CD4-positive, alpha-beta T cell treated with Interleukin-2 at 100 ng/mL for 4 hours (primary cell): ENCODE results near the gene KCTD11.
A peak's percentile ranks its signal among the peaks of the same experiment; 100 is the strongest.
"Not testable (repeated sequence)": the region's sequence is repeated elsewhere in the genome, so short reads cannot be mapped to it uniquely, and the experiment has no call there.

ENCODE experiments used
- DNase-seq: peaks from one replicate; pipeline ENCODE4 v3.0.0-alpha.2; 2020; ENCODE audit warnings: low spot score

Gene KCTD11

DNA sequence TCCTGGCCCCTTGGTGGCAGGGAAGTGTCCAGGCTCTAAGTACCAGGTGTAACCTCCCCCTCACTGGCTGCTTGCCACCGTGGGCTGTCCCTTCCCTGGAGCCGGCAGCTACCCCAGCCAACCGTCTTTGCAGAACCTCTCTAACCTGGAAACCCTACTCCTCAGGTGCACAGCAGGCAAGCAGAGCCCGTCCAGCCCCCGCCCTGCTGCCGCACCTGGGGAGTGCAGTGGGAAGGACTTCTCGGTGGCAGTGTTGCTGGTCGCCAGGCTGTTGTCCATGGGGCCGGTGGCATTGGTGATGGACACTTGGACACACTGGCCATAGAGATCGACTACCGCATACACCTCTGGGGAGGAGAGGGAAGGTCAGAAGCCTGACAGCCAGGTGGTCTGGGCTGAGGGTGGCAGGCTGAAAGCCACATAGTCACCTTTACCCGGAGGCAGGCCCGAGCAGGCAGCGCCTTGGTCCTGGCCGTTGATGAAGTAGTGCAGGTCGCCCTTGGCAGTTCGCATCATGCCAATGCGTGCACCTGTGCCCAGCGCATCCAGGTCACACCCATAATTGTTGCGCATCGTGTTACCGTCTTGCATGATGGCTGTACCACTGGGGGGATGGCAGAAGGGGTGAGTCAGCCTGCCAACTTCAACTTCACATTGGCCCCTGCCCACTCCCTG lies 29.3 kb upstream of the KCTD11 start:
- no peak for DNase-seq

DNA sequence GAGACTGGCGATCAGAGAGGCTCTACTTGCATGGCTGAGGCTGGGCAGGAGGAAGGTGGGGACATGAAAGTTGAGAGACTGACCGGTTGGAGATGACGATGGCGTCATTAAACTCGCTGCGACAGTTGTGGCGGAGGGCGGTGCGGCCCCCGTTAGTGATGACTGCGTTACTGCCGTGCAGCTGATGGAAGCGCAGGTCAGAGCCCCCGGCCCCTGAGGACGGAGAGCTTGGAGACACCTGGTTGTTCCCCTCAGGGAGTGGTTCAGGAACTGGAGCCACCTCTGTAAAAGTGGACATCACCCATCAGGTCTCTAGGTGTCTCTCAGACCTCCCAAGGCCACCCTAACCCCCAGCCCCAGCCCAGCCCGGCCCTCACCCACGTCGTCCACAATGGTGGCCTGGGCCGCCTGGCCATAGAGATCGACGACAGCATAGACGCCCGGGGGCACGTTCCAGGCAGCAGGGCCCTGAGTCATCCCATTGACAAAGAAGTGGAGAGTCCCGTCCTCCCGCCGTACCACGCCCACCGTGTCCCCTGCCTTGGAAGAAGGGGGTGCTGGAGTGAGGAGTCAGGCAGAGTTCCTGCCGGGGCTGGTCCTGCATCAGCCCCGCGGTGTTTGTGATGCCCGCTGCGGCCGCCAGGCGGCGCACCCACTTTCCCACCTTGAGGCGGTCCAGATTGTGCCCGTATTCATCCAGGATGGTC lies 28.1 kb upstream of the KCTD11 start:
- DNase-seq, result peak; percentile 68

DNA sequence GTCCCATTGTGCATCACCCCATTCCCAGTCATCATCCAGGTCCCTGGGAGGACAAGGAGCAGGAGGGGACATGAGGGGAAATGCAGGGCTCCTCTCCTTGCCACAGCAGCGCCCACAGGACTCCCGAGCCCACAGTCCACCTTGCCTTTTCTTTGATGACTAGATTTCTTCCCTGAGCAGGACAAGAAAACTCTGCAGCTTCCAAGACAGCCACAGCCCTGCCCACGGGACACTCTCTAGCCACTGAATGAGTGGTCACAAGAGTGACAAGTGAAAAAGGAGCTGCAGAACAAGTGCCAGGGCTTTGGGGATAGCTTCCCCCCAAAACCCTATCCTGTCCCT lies 27.6 kb upstream of the KCTD11 start:
- DNase-seq, result no peak

DNA sequence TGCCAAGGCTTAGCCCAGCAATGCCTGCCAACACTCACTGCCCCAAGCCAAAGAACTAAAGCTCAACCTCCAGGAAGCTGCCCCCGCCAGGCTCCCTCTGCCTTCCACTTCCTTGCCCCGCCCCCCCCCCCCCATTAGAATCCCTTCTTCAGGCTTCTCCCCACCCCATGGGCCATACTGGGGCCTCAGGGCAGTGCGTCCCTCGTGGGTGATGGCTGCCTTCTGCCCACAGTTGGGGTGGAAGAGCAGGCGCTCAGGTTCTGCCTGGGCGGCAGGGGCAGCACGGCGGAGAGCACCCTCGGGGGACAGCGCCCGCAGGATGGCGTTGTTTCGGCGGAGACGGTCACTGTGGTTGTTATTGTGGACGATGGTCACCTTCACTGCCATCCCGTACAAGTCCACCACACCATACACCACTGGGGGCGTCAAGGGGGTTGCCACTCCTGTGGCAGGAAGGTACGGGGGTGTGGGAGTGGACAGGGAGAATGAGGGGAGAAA lies 26.9 kb upstream of the KCTD11 start:
- no peak for DNase-seq

DNA sequence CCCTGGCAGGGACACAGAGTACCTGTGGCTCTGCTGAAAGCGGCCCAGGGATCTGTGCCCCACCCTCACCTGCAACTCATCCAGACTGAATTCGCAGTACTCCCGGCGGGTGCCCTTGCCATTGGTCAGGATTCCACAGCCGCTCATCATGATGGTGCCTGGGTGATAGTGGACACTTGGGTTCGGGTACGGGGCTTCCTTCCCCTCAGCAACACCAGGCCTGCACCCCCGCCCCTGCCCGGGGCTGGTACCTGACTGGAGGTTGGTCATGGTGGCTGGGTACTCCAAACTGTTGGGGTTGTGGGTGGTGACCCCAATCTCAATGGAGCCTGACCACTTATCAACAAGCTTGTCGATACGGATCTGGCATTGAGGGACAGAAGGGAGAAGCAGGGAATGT lies 25.8 kb upstream of the KCTD11 start:
- DNase-seq, result no peak

DNA sequence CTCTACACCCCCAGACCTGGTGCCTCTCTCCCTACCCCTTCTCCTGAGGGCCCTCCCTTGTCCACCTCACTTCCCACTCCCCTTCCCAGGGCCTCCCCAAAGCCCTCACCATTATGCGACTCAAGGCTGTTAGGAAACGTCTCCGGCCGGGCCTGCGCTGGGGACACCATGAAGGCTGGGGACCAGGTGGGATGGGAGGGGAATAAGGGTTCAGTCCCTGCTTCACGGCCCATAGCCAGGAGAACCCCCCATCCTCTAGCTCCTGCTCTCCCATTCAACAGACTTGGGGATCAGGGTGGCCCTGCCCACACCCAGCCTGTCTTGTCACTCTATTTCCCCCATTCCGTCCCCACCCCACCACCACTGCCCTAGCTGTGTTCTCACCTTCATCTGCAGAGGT lies 24.9 kb upstream of the KCTD11 start:
- DNase-seq, result no peak

DNA sequence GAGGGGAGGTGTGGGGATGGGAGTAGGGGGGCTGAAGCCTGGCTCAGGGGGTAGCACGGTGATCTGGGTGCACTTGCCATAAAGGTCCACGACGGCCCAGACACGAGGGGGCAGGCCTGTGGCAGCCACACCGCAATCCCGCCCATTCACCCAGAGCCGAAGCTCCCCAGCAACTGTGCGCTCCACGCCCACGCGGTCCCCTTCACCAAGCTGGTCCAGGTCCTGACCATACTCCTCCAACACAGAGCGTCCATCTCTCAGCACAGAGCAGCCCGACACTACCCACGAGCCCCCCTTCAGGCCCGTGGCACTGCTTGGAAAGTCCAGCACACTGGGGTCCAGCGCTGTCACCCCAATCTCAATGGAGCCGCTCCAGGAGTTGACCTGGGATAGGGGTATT lies 24.5 kb upstream of the KCTD11 start:
- no peak for DNase-seq

DNA sequence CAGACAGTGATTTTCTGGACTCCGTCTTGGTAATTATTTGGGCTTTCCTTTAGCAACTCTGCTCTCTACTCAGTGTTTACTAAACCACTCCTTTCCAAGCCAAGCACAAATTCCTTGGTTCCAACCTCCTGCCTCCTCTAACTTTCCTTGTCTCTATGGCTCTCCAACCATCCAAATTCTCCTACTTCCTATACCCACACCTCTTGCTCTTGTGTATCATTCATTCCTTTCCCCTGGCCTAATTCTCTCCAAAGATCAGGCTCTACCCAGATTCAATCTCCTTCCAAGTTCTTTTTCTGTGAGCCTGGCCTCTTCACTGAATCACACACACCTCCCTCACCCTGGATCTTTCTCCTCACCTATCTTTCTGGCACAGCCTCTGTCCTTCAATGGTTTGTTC lies 24.0 kb upstream of the KCTD11 start:
- no peak for DNase-seq

DNA sequence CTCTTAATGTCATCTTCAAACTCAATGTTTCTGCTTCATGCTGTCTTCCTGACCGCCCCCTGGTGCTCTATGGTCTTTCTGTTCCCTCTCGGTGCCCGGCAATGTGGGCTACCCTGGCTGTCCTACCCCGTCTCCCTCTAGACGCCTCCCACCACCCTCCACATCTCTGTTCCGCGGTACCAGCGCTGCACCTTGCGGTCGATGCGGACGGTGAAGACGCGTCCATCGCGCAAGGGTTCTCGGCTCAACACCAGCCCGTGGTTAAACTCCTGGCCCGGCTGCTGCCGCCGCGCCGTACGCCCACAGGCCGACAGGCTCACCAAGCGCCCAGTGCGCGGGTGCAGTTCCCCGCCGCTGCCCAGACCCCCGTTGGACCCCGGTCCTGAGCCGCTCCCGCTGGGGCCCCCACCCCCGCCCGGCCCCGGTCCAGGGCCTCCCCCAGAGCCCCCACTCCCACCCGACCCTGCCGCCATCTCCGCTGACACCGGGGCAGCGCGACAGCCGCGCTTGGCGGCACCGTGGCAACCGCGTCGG lies 23.1 kb upstream of the KCTD11 start, which contains the start of gene NEURL4:
Gene NEURL4, minus strand, starts transcription at position 496 of the 534 bp plus-strand sequence. Its CDS starts 23 bp downstream, at position 473.
- DNase-seq, result peak; percentile 20

DNA sequence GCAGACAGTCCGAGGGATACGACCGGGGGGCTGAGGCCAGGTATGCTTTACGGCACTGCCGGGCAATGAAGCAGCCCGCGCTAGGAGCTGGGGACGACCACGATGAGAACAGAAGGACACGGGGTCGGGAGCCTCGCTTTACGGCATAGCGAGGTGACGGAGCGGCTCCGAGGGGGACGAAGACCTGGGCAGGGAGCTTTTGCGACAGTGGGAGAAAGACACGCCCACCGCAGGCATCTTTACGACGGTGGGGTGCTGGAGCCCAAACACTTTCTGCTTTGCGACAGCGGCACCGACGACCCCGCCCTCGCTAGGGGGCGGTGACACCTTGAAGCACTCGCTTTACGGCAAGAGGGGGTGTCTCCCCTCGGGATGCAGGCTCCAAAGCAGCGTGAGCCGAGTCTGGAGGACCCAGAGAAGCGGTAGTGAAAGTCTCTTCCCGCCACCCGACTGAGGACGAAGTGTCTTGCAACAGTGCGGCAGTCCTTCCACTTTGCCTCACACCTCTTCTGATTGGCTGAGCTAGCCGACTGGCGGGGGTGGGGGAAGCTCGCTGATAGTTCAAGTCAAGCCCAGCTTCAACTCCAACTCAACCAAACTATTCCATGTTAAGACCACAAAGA lies 22.5 kb upstream of the KCTD11 start:
- DNase-seq, result peak; percentile 98

DNA sequence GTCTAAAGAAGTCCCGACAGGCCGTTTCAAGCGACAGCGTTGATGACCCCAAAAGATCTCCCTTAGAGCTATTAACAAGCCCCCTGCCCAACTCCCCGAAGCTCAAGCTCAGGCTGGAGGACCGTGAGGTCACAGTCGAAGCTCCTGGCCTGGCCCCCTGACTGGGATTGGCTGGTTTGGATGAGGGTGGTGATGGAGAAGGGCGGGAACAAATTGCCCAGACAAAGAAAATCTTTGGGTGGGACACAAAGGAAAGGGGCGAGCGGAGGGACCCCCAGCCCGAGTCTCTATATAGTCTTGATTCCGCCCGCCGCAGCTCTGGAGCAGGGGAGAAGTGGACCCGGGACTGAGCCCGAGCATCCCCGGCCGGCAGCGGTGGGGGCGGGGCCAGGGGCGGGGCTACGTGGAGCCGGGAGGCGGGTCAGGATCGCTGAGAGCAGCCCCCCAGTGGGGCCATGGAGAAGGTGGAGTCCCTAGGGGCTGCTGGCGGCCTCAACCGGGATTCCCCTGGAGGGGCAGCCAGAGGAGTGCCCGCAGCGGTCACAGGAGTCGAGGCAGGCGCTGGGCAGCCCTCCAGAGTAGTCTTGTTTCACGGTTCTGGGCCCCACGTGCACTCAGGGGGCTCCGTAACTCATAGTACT lies 21.8 kb upstream of the KCTD11 start:
- peak; percentile 79 for DNase-seq

DNA sequence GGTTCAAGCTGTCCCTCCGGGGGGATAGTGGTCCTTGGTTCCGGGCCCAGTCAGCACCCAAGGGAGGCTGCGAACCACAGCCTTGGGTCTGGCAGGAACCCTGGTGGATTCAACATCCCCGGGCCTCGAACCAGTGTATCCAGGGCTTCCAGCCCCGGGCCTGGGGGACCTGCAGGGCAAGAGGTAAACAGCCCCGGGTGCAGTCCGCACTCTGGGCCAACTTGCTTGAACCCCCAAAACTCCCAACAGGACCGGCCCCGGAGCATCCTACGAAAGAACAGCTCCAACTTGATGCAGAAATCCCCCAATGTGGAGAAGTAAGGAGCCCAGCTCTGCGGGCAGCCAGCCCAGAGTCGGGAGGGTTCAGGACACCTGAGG lies 21.3 kb upstream of the KCTD11 start:
- DNase-seq, result no peak

DNA sequence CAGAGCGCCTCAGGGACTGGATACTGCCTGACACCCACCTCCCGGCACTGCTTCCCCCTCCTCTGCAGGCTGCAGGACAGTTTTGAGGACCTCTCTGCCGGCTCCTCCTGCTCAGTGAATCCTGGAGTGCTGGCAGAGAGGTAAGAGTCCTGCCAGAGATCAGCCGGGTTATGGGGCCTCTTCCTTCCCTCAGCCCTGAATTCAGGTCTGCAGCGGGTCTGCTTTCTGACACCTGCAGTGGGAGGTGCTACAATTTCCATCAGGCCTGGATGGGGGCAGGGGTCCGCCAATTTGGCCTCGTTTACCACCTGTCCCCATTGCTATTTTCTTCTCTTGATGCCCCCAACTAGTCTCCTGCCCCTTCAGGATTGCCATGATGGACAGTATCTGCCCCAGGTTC lies 19.9 kb upstream of the KCTD11 start:
- no peak for DNase-seq

DNA sequence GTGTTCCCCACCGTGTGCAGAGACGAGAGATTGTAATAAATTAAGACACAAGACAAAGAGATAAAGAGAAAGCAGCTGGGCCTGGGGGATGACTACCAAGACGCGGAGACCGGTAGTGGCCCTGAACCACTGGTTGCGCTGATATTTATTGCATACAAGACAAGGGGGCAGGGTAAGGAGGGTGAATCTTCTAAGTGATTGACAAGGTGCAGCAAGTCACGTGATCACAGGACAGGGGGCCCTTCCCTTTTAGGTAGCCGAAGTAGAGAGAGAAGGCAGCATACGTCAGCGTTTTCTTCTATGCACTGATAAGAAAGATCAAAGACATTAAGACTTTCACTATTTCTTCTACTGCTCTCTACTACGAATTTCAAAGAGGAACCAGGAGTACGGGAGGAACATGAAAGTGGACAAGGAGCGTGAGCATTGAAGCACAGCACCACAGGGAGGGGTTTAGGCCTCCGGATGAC lies 19.3 kb upstream of the KCTD11 start:
- peak; percentile 61 for DNase-seq

DNA sequence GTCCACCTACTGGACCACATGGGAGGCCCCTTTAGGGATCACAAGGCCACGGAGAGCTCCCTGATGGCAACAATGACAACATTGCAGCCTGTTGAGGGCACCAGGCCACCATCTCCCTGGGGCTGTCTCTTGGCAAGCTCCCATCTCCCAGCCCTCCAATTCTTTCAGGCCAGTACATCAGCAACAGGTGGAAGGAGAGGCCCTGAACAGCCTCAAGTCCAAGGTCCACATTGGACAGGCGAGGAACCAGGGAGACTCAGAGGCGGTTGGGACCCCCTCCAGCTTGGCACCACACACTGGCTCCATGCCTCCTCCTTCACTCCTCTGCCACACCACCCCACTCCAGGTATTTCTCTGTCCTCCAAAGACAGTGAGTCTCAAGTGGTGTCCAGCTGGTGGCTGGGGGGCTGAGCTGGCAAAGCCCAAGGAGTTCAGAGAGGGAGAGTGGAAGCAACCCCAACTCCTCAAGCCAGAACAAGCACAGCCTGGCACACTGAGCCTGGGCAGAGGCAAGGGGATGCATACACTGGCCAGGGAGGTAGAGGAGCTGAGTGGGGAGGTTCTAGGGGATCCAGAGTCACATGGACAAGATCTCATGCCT lies 16.9 kb upstream of the KCTD11 start:
- DNase-seq, result no peak

DNA sequence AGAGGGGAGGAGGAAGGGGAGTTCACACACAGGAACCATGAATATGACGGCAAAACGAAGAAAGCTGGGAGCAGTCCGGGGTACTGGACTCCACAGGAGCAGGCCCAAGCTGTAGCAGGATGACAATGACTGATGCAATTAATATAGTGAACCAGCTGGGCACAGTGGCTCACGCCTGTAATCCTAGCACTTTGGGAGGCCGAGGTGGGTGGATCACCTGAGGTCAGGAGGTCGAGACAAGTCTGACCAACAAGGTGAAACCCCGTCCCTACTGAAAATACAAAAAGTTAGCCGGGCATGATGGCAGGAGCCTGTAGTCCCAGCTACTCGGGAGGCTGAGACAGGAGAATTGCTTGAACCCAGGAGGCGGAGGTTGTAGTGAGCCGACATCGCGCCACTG lies 16.2 kb upstream of the KCTD11 start:
- not testable (repeated sequence) for DNase-seq

DNA sequence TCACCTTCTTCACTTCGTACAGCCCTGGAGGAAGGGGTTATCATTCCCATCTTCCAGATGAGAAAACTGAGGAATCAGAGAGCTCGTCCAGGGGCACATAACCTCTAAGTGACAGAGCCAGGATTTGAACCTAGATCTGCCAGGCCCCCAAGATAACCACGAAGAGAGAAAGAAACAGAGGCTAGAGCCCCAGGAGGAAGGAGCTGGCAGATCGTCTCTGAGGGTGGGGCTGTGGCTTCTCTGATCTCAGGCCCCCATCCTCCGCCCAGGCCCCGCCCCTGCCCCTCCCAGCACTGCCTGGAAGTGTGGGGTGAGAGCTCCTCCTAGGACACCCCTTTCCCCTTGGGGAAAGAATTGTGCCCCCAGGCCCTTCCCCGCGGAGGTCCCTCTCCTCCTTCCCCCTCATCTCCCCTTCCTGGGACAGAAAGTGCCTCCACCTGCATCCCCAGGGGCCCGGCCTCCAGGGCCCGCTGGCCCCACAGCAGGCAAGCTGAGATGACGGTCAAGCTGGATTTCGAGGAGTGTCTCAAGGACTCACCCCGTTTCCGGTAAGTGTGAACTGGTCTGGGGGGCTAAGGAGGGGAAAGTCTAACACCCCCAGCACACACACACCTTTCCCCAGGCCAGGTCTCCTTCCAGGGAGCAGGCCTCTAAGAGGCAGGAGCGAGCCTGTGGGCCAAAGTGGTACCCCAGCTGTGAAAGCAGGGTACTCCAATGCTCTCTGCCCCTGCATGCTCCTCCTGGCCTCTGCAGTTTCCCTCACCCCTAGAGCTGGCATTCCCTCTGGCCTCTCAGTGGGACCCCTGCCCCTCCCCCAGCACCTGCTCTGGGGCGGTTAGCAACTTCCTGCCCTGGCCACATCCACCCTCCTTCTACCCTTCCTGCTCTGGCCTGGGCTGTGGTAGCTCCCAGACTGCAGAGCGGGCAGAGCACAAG lies 15.5 kb upstream of the KCTD11 start, which contains the start of gene ACAP1:
Gene ACAP1, plus strand, starts transcription at position 290 of the 936 bp plus-strand sequence. Its CDS starts 206 bp downstream, at position 496.
- DNase-seq, result peak; percentile 87

DNA sequence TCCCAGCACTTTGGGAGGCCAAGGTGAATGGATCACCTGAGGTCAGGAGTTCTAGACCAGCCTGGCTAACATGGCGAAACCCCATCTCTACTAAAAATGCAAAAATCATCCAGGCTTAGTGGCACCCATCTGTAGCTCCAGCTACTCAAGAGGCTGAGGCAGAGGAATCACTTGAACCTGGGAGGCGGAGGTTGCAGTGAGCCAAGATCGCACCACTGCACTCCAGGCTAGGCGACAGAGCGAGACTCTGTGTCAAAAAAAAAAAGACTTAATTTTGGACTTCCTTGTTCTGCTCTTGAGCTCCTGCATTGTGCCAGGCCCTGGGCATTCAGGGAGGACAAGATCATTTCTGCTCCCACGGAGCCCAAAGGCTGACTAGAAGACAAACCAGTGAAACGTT lies 14.4 kb upstream of the KCTD11 start:
- not testable (repeated sequence) for DNase-seq

DNA sequence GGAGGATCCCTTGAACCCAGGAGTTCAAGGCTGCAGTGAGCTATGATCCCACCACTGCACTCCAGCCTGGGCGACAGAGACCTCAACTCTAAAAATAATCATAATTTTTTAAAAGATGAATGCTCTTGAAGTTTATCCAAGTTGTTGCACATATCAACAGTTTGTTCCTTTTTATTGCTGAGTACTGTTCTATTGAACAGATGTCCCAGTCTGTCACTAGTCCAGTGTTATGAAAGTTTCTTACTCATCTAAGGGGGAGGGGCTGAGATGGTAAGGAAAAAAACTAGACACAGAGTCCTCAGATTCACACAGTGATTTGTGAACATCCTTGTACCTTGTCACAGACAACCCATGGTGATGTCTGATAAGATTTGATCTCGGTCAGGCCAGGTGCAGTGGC lies 11.8 kb upstream of the KCTD11 start:
- no peak for DNase-seq

DNA sequence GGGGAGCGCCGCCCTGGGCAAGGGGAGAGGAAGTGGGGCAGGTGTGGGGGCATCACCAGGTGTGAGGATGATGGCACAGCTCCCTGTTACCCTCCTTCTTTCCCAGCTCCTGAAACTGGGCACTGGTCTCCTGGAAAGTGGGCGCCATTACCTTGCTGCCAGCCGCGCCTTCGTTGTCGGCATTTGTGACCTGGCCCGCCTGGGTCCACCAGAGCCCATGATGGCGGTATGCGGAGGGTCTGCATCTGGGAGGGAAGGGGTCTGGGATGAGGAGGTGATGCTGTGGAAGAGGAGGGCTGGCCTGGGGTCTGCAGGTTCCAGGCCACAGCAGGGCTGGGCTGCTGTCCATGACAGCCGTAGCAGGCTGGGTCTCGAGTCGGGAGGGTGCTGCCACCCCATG lies 10.1 kb upstream of the KCTD11 start:
- DNase-seq, result no peak

DNA sequence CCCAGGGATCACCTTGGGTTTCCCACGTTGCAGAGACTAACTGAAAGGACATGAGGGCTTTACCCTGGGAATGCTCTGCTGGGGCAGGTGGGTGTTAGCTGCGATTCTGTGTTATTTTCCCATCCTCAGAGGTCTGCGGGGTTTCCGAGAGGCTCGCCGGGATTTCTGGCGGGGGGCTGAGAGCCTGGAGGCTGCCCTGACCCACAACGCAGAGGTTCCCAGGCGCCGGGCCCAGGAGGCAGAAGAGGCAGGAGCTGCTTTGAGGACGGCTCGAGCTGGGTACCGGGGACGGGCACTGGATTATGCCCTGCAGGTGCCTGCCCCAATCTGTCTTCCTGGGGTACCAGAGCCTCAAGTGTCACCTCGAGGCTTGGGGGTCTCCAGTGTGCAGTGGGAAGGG lies 8.7 kb upstream of the KCTD11 start:
- DNase-seq, result no peak
